ENCODE results near the gene SLC25A6. TPM values are rescaled to one million over a fixed set of nuclear protein-coding genes. Genes with fewer than 3 reads are reported as not detected.

SLC25A6 gene
- total and polyA plus RNA-seq, 9 of the 15 experiments (the other 6 are each of a cell fraction or from before 2014, with no cell fraction given), result 24.6 to 330 (median 129) TPM

DNA sequence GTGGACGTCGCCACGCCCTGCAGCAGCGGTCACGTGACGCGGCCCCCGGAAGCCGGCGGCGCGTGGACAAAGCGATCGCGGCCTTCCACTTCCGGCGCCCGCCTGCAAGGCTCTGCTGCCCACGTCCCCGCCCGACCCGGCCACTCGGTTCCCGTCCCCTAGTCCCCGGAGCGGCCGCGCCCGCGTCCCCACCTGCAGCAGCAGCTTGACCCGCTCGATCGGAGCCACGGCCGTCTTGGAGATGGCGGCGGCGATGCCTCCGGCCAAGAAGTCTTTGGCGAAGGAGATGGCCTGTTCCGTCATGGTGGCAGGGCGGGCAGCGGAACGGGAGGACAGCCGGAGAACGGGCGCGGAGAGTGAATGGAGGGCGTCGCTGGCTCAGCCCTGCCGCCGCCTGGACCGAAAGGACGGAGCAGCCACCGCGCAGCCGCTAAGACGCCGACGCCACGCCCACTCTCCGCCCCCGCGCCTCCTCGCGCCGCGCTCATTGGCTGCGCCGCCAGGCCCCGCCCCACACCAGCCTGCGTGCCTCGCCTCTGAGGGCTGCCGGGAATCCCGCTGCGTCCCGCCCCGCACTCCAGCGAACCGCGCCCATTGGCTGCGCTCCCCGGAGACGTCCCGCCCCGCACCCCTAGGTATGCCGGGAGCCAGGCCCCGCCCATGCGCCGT, at the start of gene SLC25A6 (continued):
- TF ChIP-seq ELF4 (CRISPR knock-in tag; IDR thresholded peaks at IDR 0.05) (0 out of 2 replicates have a peak, but pooled peaks have one; percentile 25), KLF13 (tag; IDR thresholded peaks at IDR 0.05; ENCODE audit: borderline replicate concordance, low read depth) (no peak), SNRNP70 (optimal IDR thresholded peaks at IDR 0.05; ENCODE audit: low read depth, low read length) (no peak), NFRKB (IDR thresholded peaks at IDR 0.05; ENCODE audit: low read depth) (peak; percentile 27; the same call in 1 of the 2 replicates), SLC30A9 (CRISPR knock-in tag; IDR thresholded peaks at IDR 0.05) (no peak), SMAD4 (CRISPR knock-in tag; conservative IDR thresholded peaks at IDR 0.05) (peak; percentile 40), ZNF282 (CRISPR knock-in tag; IDR thresholded peaks at IDR 0.05) (0 out of 2 replicates have a peak, but pooled peaks have one; percentile 72), GATA2 (CRISPR knock-in tag; IDR thresholded peaks at IDR 0.05) (no peak), KLF6 (CRISPR knock-in tag; IDR thresholded peaks at IDR 0.05; ENCODE audit: borderline replicate concordance) (0 out of 2 replicates have a peak, but pooled peaks have one; percentile 18), MAZ (CRISPR knock-in tag; conservative IDR thresholded peaks at IDR 0.05 in 1 of 2, IDR thresholded peaks at IDR 0.05 in 1 of 2) (peak in 1 of 2 experiments; percentile 60), THRAP3 (IDR thresholded peaks at IDR 0.05; ENCODE audit: borderline replicate concordance) (no peak), TEAD1 (CRISPR knock-in tag; IDR thresholded peaks at IDR 0.05) (peak in 1 of 2 experiments; percentile 13; a peak in 1 of 4 replicates), RBM17 (IDR thresholded peaks at IDR 0.05; ENCODE audit: borderline replicate concordance, low read depth, low read length) (no peak), HDAC2 (IDR thresholded peaks at IDR 0.05) (peak; percentile 35; the same call in 1 of the 2 replicates), POLR3A (IDR thresholded peaks at IDR 0.05; ENCODE audit: borderline replicate concordance, extremely low read depth, insufficient read depth, insufficient read length) (no peak), POLR2AphosphoS5 (IDR thresholded peaks at IDR 0.05; ENCODE audit: control insufficient read depth, insufficient read depth, low read depth, low read length) (peak; percentile 61; the same call in 1 of the 2 replicates), JUN (IDR thresholded peaks at IDR 0.05; ENCODE audit: borderline replicate concordance, low read depth, low read length) (peak; percentile 9; the same call in 1 of the 2 replicates), JUN (CRISPR knock-in tag; IDR thresholded peaks at IDR 0.05; ENCODE audit: borderline replicate concordance) (no peak), ZNF23 (CRISPR knock-in tag; IDR thresholded peaks at IDR 0.05) (no peak), ZNF57 (CRISPR knock-in tag; IDR thresholded peaks at IDR 0.05) (no peak), SAFB (IDR thresholded peaks at IDR 0.05; ENCODE audit: borderline replicate concordance, low read depth, low read length) (0 out of 2 replicates have a peak, but pooled peaks have one; percentile 31), ZNF740 (CRISPR knock-in tag; IDR thresholded peaks at IDR 0.05) (no peak), ZNF740 (tag; IDR thresholded peaks at IDR 0.05) (no peak), TAF1 (IDR thresholded peaks at IDR 0.05; ENCODE audit: control insufficient read depth, extremely low read depth, insufficient read depth, low read length, severe bottlenecking) (peak; percentile 57)
- TF ChIP-seq, protein P1, sequence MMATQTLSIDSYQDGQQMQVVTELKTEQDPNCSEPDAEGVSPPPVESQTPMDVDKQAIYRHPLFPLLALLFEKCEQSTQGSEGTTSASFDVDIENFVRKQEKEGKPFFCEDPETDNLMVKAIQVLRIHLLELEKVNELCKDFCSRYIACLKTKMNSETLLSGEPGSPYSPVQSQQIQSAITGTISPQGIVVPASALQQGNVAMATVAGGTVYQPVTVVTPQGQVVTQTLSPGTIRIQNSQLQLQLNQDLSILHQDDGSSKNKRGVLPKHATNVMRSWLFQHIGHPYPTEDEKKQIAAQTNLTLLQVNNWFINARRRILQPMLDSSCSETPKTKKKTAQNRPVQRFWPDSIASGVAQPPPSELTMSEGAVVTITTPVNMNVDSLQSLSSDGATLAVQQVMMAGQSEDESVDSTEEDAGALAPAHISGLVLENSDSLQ (IDR thresholded peaks at IDR 0.05), result no peak

All from K562 (cell line).